ENCODE results near the gene DOK6.

Gene DOK6

GRCh38 chr18:69484699-69485396 is 84.2 kb downstream of the DOK6 start:
- no peak for FAIRE-seq
- no peak for TF ChIP-seq POLR2A (IDR thresholded peaks at IDR 0.05; ENCODE audit: low read depth, low read length)
- DNase-seq (ENCODE audit: insufficient read length, low spot score) = no peak

- no peak for FAIRE-seq
- no peak for TF ChIP-seq POLR2A (IDR thresholded peaks at IDR 0.05; ENCODE audit: low read depth, low read length)
- DNase-seq (ENCODE audit: insufficient read length, low spot score) = no peak
These were observed 87.1 kb downstream of the DOK6 start for GRCh38 chr18:69487488-69488394.

DNA sequence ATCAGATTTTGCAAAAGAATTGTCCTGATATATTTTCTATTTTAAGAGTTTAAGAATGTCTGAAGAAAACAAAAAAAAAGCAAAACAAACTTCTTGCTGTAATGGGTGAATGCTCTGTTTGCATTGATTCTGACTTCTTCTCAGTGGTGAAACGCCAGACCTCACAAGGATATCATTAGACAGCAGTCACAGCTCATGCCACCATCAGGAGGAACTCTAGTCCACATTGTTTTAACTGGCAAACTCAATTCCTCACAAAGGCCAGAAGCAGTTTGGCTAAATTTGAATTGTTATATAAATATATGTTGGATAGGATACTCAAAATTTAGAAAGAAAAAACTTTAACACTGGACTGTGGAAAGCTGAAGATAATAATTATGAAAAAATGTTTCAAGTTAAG is 89.4 kb downstream of the DOK6 start:
- TF ChIP-seq POLR2A (IDR thresholded peaks at IDR 0.05; ENCODE audit: low read depth, low read length) = no peak
- DNase-seq (ENCODE audit: insufficient read length, low spot score) = no peak
- FAIRE-seq = no peak

DNA sequence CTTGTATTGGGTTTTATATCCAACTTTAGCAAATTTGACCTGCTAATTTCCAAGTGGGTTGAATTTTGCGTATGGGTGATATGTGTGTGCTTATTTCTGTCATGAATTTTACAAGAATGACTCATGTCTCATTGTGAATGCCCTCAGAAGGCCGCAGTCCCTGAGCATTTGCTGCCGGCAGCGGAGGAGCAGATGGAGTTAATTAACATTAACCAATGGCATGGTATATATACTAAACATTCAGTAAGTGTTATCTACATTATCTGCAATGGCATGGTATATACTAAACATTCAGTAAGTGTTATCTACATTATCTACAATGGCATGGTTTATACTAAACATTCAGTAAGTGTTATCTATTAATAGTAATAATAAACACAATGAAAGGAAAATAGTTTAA is 90.1 kb downstream of the DOK6 start:
- DNase-seq (ENCODE audit: insufficient read length, low spot score) = no peak
- TF ChIP-seq POLR2A (IDR thresholded peaks at IDR 0.05; ENCODE audit: low read depth, low read length) = no peak
- FAIRE-seq = no peak

GRCh38 chr18:69491576-69491975 is 90.9 kb downstream of the DOK6 start:
- no peak for FAIRE-seq
- DNase-seq (ENCODE audit: insufficient read length, low spot score) = no peak
- no peak for TF ChIP-seq POLR2A (IDR thresholded peaks at IDR 0.05; ENCODE audit: low read depth, low read length)

- FAIRE-seq (no peak), DNase-seq (ENCODE audit: insufficient read length, low spot score) (no peak)
- no peak for TF ChIP-seq POLR2A (IDR thresholded peaks at IDR 0.05; ENCODE audit: low read depth, low read length)
These were observed 92.2 kb downstream of the DOK6 start for GRCh38 chr18:69492861-69493260.

DNA sequence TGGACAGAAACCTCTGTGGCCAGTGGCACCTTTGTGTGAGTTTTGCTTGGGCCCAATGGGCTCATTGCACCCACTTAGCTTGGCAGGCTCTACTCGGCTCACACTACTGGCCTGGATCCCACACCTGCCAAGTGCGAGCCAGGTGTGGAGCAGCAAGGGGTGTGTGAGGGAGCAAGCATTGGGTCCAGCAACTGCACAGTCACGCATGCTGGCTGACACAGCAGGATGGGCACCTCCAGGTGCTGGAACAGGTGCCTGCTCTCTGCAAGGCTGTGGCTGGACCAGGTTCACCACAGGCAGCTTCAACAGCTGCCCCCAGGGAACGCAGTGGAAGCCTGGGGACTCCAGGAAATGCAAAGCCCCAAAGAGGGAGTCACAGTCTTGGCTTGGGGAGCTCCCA is 94.2 kb downstream of the DOK6 start:
- no peak for TF ChIP-seq POLR2A (IDR thresholded peaks at IDR 0.05; ENCODE audit: low read depth, low read length)
- FAIRE-seq = no peak
- no peak for DNase-seq (ENCODE audit: insufficient read length, low spot score)

DNA sequence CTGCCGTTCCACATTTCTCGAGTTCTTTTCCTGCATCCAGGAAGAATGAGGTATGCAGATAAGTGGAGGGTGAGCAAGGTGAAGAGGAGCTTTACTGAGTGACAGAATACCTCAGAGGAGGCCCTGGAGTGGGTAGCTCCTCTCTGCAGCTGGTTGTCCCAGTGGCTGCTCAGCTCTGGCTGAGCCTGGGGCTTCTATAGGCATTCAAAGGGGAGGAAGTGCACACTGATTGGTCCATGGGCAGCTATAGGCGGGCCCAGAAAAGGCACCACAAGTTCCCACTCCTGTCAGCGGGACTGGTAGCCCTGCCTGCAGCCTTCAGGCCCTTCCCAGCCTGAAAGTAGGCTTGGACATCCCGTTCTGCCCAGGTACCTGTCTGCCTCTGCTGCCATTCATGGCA is 94.7 kb downstream of the DOK6 start:
- no peak for DNase-seq (ENCODE audit: insufficient read length, low spot score)
- no peak for TF ChIP-seq POLR2A (IDR thresholded peaks at IDR 0.05; ENCODE audit: low read depth, low read length)
- FAIRE-seq = no peak

- FAIRE-seq (no peak), DNase-seq (ENCODE audit: insufficient read length, low spot score) (no peak)
- no peak for TF ChIP-seq POLR2A (IDR thresholded peaks at IDR 0.05; ENCODE audit: low read depth, low read length)
These were observed 95.3 kb downstream of the DOK6 start for GRCh38 chr18:69495841-69496533.

GRCh38 chr18:69518989-69519388 is 118.3 kb downstream of the DOK6 start:
- no peak for DNase-seq (ENCODE audit: insufficient read length, low spot score)
- TF ChIP-seq POLR2A (IDR thresholded peaks at IDR 0.05; ENCODE audit: low read depth, low read length) = no peak
- no peak for FAIRE-seq

DNA sequence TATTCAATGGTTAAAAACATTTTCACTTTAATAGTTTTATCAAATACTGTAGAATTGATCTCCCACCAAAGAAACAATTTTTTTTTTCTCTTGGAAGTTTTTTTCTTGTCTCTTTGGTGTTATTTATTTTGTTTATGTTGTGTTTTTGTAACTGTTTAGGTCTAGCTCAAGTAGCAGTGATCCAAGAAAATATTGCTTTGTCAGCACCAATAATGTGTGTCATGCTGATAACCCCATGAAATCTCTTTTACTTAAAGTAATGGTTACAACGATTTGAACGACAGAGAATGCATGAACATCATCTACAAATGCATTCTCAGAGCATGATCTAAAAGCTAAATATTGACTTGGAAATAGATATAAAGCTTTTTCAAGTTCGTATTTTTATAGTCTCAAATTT is 122.9 kb downstream of the DOK6 start:
- TF ChIP-seq POLR2A (IDR thresholded peaks at IDR 0.05; ENCODE audit: low read depth, low read length) = no peak
- FAIRE-seq (no peak), DNase-seq (ENCODE audit: insufficient read length, low spot score) (no peak)

DNA sequence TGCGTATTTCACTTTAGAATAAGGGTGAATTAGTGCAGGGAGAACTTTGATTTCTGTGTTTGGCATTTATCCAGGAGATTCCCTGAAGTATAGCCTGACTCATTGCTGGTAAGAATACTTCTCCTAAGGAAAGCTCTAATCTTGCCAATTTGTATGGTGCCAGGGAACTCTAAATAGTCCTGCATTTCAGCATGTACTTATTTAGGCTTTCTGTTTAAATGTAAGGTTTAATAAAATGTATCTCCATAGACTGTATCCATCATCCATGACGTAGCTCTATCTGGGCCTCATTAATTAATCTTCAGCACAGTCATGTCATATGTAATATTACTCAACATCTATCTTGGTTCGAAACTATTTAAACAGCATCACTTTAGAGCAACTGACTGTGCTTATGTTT is 127.7 kb downstream of the DOK6 start:
- FAIRE-seq (no peak), DNase-seq (ENCODE audit: insufficient read length, low spot score) (no peak)
- TF ChIP-seq POLR2A (IDR thresholded peaks at IDR 0.05; ENCODE audit: low read depth, low read length) = no peak

DNA sequence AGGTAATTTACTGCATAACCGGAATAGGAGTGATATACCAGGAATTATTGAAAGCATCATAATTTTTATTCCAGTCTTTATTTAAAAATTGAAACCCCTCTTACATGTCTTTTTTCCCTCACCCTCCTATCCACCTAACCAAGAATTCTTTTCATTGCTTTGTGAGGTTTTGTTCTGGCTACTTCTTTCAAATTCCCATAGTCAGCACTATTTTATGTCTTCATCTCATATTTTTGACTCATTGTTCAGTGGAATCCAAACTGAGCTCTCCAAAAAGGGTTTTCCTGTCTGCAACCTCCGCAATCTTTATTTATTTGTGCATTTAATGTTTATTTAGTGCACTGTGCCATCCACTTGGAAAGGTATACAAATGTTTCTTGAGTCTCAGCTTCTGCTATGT is 128.5 kb downstream of the DOK6 start:
- no peak for FAIRE-seq
- DNase-seq (ENCODE audit: insufficient read length, low spot score) = no peak
- no peak for TF ChIP-seq POLR2A (IDR thresholded peaks at IDR 0.05; ENCODE audit: low read depth, low read length)

DNA sequence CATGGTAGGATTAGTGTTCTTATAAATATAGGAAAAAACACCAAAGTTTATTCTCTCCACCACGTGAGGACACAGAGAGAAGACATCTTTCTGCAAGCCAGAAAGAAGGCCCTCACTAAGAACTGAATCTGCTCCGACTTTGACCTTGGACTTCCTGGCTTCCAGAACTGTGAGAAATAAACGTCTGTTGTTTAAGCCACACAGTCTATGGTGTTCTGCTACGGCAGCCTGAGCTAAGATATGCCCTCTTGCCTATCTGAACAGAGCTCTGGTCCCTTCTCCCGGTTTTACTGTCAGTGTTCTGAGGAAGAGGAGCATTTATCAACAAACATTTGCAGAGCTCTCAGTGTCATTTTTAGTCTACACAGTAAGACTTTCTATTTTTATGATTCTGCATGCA is 131.3 kb downstream of the DOK6 start:
- DNase-seq (ENCODE audit: insufficient read length, low spot score) = no peak
- TF ChIP-seq POLR2A (IDR thresholded peaks at IDR 0.05; ENCODE audit: low read depth, low read length) = no peak

More for the DNA sequence above, 131.3 kb downstream of the DOK6 start:
- no peak for FAIRE-seq
